OCI-LY1 (cell line): Measurements from ENCODE around the gene TET2.

Experiments used
- EZH2 ChIP-seq: fragments of 200-600 bp; sonication (generic), shearing (Covaris generic); IDR thresholded peaks from 2 replicates; pipeline ENCODE4 v1.8.0; 2017; ENCODE audit warnings: borderline replicate concordance, mixed run types, mild to moderate bottlenecking, antibody characterized with exemption, low read length, moderate library complexity, mixed read lengths
- TF ChIP-seq, protein P1 (sequence below): fragments of 200-600 bp; sonication (generic), shearing (Covaris generic); IDR thresholded peaks from 2 replicates; pipeline ENCODE4 v1.5.1; 2017; ENCODE audit warnings: mild to moderate bottlenecking, antibody characterized with exemption, low read length, moderate library complexity, mixed read lengths

DNA sequence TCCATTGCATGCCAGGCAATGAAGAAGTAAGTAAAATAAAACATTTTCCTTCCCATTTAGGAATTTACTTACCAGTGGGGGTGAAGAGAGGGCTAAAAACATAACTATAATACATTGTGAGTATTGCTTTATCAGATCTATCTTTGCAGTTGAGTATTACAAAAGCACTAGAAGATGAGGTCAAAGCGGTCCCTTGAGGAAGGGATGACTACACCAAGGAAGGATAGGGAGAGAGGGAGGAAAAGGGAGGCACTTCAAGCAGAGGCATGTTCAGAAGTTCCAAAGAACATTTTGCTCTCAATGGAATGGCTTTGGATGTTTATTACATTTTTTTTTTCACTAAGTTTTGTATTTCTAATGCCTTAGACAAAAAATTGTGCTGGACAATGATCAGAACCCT is 127.8 kb downstream of the TET2 start:
- TF ChIP-seq, protein P1, sequence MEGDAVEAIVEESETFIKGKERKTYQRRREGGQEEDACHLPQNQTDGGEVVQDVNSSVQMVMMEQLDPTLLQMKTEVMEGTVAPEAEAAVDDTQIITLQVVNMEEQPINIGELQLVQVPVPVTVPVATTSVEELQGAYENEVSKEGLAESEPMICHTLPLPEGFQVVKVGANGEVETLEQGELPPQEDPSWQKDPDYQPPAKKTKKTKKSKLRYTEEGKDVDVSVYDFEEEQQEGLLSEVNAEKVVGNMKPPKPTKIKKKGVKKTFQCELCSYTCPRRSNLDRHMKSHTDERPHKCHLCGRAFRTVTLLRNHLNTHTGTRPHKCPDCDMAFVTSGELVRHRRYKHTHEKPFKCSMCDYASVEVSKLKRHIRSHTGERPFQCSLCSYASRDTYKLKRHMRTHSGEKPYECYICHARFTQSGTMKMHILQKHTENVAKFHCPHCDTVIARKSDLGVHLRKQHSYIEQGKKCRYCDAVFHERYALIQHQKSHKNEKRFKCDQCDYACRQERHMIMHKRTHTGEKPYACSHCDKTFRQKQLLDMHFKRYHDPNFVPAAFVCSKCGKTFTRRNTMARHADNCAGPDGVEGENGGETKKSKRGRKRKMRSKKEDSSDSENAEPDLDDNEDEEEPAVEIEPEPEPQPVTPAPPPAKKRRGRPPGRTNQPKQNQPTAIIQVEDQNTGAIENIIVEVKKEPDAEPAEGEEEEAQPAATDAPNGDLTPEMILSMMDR = no peak
- TF ChIP-seq EZH2 = no peak
